GM19023 (cell line): ENCODE results near the gene PABPN1L.

Experiments used
- ATAC-seq: cut with Tn5 transposase; IDR thresholded peaks from one replicate; pipeline ENCODE4 v1.9.1; 2021; ENCODE audit warnings: mild to moderate bottlenecking, moderate library complexity; ENCODE audit not compliant: unreplicated experiment

The PABPN1L gene

GRCh38 chr16:88815227-88815626, 51.2 kb downstream of the PABPN1L start:
- ATAC-seq: no peak

GRCh38 chr16:88814144-88814502, 52.3 kb downstream of the PABPN1L start:
- no peak for ATAC-seq
